T-cell (primary cell): Measurements from ENCODE around the gene GABARAP. TPM values are rescaled to one million over a fixed set of nuclear protein-coding genes. Genes with fewer than 3 reads are reported as not detected.
"Not testable (repeated sequence)": the region's sequence is repeated elsewhere in the genome, so short reads cannot be mapped to it uniquely, and the experiment has no call there.

Source experiments
- ATAC-seq, 4 experiments: fragments of 200-7000 bp in 3 of 4; fragments of 150-1000 bp in 1 of 4; cut with Tn5 transposase; replicated peaks in 1 of 4; 1 replicate in 3 of 4; 2 replicates in 1 of 4; pipeline ENCODE4 v1.10.0; 2021; ENCODE audit warnings: moderate library complexity in 3 of 4, mild to moderate bottlenecking in 2 of 4, moderate number of reproducible peaks in 1 of 4
- CTCF ChIA-PET, 2 donors: fragments of 300-600 bp; sonication (Branson Sonifier 250); formaldehyde crosslinking; loops; one replicate each; lab custom pipeline; 2022; ENCODE audit warnings: antibody characterized with exemption in 2 of 2; lab: Charles Lee
- POLR2A ChIA-PET, 2 donors: fragments of 300-600 bp; sonication (Branson Sonifier 250); formaldehyde crosslinking; loops; one replicate each; lab custom pipeline; 2022; ENCODE audit warnings: antibody characterized with exemption in 2 of 2; lab: Charles Lee
- DNase-seq, 35 experiments: peaks; one replicate each; pipeline versions ENCODE4 v3.0.0 to v3.0.0-alpha.2; 2013 to 2023
- H3K27ac ChIP-seq: one replicate; pipeline ENCODE4 v1.5.1; 2013; ENCODE audit warnings: low read length
- H3K27me3 ChIP-seq, 2 experiments: replicated peaks in 1 of 2; 1 replicate in 1 of 2; 2 replicates in 1 of 2; pipeline versions ENCODE4 v1.6.1 to v1.7.0; 2013; ENCODE audit warnings: low read length in 1 of 2, mixed read lengths in 1 of 2; ENCODE audit not compliant: control insufficient read depth in 2 of 2, insufficient read depth in 2 of 2; ENCODE audit errors: extremely low read depth in 1 of 2
- H3K36me3 ChIP-seq, 2 donors: 1 replicate in 1 of 2; 2 replicates in 1 of 2; pipeline versions ENCODE4 v1.6.1 to v1.7.0; 2013; ENCODE audit warnings: low read length in 1 of 2; ENCODE audit not compliant: control insufficient read depth in 2 of 2, insufficient read depth in 1 of 2; ENCODE audit errors: extremely low read depth in 1 of 2
- H3K4me1 ChIP-seq, 2 experiments: 1 replicate in 1 of 2; 2 replicates in 1 of 2; pipeline versions ENCODE4 v1.6.1 to v1.7.0; 2013; ENCODE audit warnings: low read length in 2 of 2, mixed read lengths in 1 of 2; ENCODE audit not compliant: insufficient read depth in 2 of 2, control insufficient read depth in 1 of 2; ENCODE audit errors: extremely low read depth in 1 of 2
- H3K4me3 ChIP-seq, 2 donors: 1 replicate in 1 of 2; 2 replicates in 1 of 2; pipeline versions ENCODE4 v1.5.1 to v1.7.0; 2013; ENCODE audit warnings: mild to moderate bottlenecking in 2 of 2, low read length in 1 of 2, moderate library complexity in 1 of 2; ENCODE audit not compliant: control insufficient read depth in 1 of 2; ENCODE audit errors: extremely low read depth in 1 of 2
- H3K9me3 ChIP-seq: 2 replicates; pipeline ENCODE4 v1.7.0; 2013
- H3K27ac Mint-ChIP-seq, 2 donors: one replicate each; pipeline ENCODE4 v1.8.0; 2020 to 2021; ENCODE audit warnings: mild to moderate bottlenecking in 2 of 2, mixed read lengths in 2 of 2
- H3K27me3 Mint-ChIP-seq, 2 donors: one replicate each; pipeline ENCODE4 v1.8.0; 2021 to 2022; ENCODE audit warnings: mixed read lengths in 2 of 2
- H3K36me3 Mint-ChIP-seq: one replicate; pipeline ENCODE4 v1.8.0; 2021; ENCODE audit warnings: mixed read lengths
- H3K4me1 Mint-ChIP-seq, 3 donors: one replicate each; pipeline ENCODE4 v1.8.0; 2020 to 2022; ENCODE audit warnings: mixed read lengths in 3 of 3, mild to moderate bottlenecking in 1 of 3
- H3K4me3 Mint-ChIP-seq, 3 donors: one replicate each; pipeline ENCODE4 v1.8.0; 2020 to 2022; ENCODE audit warnings: mild to moderate bottlenecking in 3 of 3, mixed read lengths in 3 of 3, moderate library complexity in 3 of 3
- H3K9me3 Mint-ChIP-seq, 3 donors: one replicate each; pipeline ENCODE4 v1.8.0; 2020 to 2022; ENCODE audit warnings: mixed read lengths in 3 of 3
- WGBS: methylation state at CpG from one replicate; pipeline ENCODE4 v1.1.5; 2013; ENCODE audit warnings: missing lambda C conversion rate; ENCODE audit not compliant: insufficient coverage; 5-methylcytosine and 5-hydroxymethylcytosine counted together
- total RNA-seq, 35 experiments: library from RNA in 6 of 35; stranded (reverse) in 6 of 35; fragments of 120-200 nt in 1 of 35; gene quantifications; one replicate each; pipeline versions ENCODE4 v1.2.1 to v1.2.4 and lab custom pipeline; 2013 to 2026

Gene GABARAP
- total RNA-seq, 5 donors from 2014 or later (not counting 1 experiment from before 2014, with no cell fraction given) = 197 to 278 (median 276) TPM

DNA sequence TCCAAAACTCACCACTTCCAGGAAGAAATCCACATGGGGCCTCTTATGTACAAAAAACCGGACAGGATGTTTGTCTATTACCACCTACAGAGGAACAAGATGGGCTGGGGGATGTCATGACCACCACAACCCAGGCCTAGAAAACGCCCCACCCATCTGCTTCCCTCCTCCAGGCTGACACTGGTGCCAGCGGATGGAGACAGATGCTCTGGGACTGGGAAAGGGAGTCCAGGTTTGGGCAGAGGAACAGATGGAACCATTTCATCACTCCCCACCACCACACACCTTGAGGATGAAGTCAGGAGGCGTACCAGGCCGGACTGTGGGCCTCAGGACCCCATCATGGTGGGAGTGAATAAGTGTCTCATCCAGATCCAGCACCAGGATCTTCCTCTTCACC lies 4.5 kb upstream of the GABARAP start:
- no CpG with 5 or more reads among the region's 5 CpGs for WGBS
- DNase-seq (no peak), ATAC-seq (no peak)
- peaks cover 17% of the 10 kb centered on the region for H3K36me3 Mint-ChIP-seq
- Histone ChIP-seq H3K27ac (no peak overlapping the region), H3K27me3 (no peaks in the 10 kb centered on the region), H3K36me3 (peaks cover 0 to 27% of the 10 kb centered on the region in 2 donors), H3K4me3 (no peak overlapping the region), H3K4me1 (peaks cover 14 to 44% of the 10 kb centered on the region in 2 experiments), H3K9me3 (no peaks in the 10 kb centered on the region)
- H3K9me3 Mint-ChIP-seq = no peaks in the 10 kb centered on the region
- peaks cover 0 to 2% of the 10 kb centered on the region in 2 donors for H3K27me3 Mint-ChIP-seq
- CTCF ChIA-PET = no interaction called here
- POLR2A ChIA-PET = no interaction called here
- H3K27ac Mint-ChIP-seq = no peak overlapping the region
- H3K4me3 Mint-ChIP-seq = no peak overlapping the region
- H3K4me1 Mint-ChIP-seq = peaks cover 45 to 51% (median 46%) of the 10 kb centered on the region in 3 donors

DNA sequence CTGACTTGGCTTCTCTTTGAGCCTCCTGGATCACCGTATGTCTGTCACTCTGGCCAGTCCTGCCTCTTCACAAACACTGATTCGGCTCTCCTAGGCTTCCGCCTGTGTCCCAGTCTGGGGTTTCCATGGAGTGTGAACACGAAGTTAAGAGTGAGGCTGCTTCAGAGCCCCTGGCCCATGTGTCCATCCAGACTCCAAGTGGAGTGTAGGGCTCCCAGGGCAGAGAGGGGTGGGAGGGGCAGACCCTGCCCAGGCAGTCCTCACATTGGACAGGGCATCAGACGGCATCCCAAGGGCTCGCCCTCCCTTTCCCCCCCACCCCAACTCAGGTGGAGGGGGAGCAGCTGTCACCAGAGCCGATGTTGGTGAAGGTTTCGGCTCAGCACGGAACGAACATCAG lies 1.6 kb upstream of the GABARAP start:
- H3K27me3 Mint-ChIP-seq, H3K27ac ChIP-seq, H3K9me3 Mint-ChIP-seq, H3K27me3 ChIP-seq, H3K4me3 ChIP-seq, DNase-seq, ATAC-seq, H3K9me3 ChIP-seq, H3K27ac Mint-ChIP-seq, POLR2A ChIA-PET: not testable (repeated sequence)
- H3K36me3 ChIP-seq = peaks cover 0 to 39% of the 10 kb centered on the region in 2 donors
- Mint-ChIP-seq H3K4me3 (peak overlapping the region in 2 of 3 donors; percentile 47 to 99), H3K4me1 (peaks cover 46 to 51% (median 46%) of the 10 kb centered on the region in 3 donors), H3K36me3 (peaks cover 29% of the 10 kb centered on the region)
- peaks cover 16 to 43% of the 10 kb centered on the region in 2 experiments for H3K4me1 ChIP-seq
- WGBS = 100% methylated on average over 3 of the region's 10 CpGs
- CTCF ChIA-PET = interaction anchor here in 1 of 2 donors (0.6 to 0.9 kb wide), 3 partner anchors 10 to 670 kb away, joined by 3 to 4 read pairs (median 3); no protein-coding TSS in a partner anchor

DNA sequence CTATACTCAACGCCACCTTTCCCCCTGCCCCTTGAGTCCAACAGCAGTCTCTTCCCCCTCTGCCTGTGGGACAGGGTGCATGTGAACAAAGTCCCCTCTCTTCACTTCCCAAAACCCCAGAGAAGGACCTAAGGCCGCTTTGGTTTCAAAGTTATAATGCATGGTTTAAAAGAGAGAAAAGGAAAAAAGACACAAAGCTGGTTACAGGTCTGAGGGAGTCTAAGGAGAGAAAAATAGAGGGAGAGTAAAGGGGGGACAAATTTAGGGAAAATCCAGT lies 1.1 kb upstream of the GABARAP start:
- 100% methylated on average over 1 of the region's 2 CpGs for WGBS
- DNase-seq (no peak), ATAC-seq (no peak)
- peaks cover 0 to 2% of the 10 kb centered on the region in 2 donors for H3K27me3 Mint-ChIP-seq
- H3K4me3 Mint-ChIP-seq = peak overlapping the region; percentile 97 to 99 (median 98)
- peaks cover 29% of the 10 kb centered on the region for H3K36me3 Mint-ChIP-seq
- ChIA-PET POLR2A (no interaction called here), CTCF (interaction anchor here in 1 of 2 donors (0.6 to 2.3 kb wide), 5 partner anchors 11 to 670 kb away, joined by 3 to 12 read pairs (median 4); partner anchors contain the start of gene TMEM102)
- no peaks in the 10 kb centered on the region for H3K27me3 ChIP-seq
- H3K36me3 ChIP-seq = peaks cover 0 to 39% of the 10 kb centered on the region in 2 donors
- peak overlapping the region; percentile 87 for H3K27ac ChIP-seq
- no peaks in the 10 kb centered on the region for H3K9me3 Mint-ChIP-seq
- H3K4me3 ChIP-seq = peak overlapping the region; percentile 89 to 96
- no peaks in the 10 kb centered on the region for H3K9me3 ChIP-seq
- peaks cover 13 to 39% of the 10 kb centered on the region in 2 experiments for H3K4me1 ChIP-seq
- peaks cover 42 to 46% (median 42%) of the 10 kb centered on the region in 3 donors for H3K4me1 Mint-ChIP-seq
- H3K27ac Mint-ChIP-seq = peak overlapping the region; percentile 99 to 100

DNA sequence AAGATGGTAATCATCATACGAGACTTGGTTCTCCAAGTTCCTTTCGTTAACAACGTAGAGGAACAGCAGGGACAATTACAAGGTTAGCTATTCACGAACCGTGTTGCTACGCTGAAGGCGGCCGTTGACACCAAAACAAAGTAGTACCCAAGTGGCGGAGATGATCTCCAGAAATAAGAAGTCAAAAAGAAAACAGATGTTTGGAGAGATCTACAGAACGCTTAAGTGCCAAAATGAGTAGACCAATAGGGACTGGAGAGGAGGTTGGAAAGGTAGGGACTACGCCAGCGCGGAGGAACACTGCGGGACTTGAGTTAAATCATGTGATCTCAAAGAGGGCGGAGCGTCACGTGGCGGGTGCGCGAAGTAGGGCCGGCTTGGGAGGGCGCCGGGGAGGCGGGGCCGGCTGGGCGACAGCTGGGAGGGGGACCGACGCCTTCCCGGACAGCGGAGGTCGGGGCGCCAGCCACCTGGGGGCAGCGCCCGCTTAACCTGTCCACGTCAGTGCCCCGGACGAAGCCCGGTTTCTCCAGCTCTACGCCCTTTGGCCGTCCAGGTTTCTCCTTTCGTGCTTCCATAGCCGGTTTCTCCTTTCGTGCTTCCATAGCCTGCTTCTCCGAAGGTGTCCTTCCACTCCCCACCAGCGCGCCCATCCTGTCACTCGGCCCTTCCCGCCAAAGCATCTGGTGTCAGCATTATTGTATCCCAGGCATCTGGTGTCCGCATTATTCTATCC lies 636 bp upstream of the GABARAP start:
- WGBS = 3% methylated on average over 49 of the region's 49 CpGs
- H3K4me3 Mint-ChIP-seq = peak overlapping the region; percentile 97 to 99 (median 98)
- Histone ChIP-seq H3K9me3 (no peaks in the 10 kb centered on the region), H3K36me3 (peaks cover 0 to 39% of the 10 kb centered on the region in 2 donors), H3K27ac (peak overlapping the region; percentile 87), H3K27me3 (no peaks in the 10 kb centered on the region), H3K4me1 (peaks cover 13 to 37% of the 10 kb centered on the region in 2 experiments), H3K4me3 (peak overlapping the region; percentile 89 to 96)
- POLR2A ChIA-PET = interaction anchor here (0.6 to 0.9 kb wide), 3 partner anchors 8 to 27 kb away, joined by 3 to 4 read pairs (median 3); partner anchors contain the start of gene DVL2 (in 1 of the 2)
- no peaks in the 10 kb centered on the region for H3K9me3 Mint-ChIP-seq
- CTCF ChIA-PET = interaction anchor here in 1 of 2 donors (0.6 to 2.3 kb wide), 13 partner anchors 8 to 956 kb away, joined by 3 to 12 read pairs (median 4); partner anchors contain the start of genes ACADVL, CTDNEP1, DLG4 and ELP5
- peak overlapping the region; percentile 99 to 100 for H3K27ac Mint-ChIP-seq
- ATAC-seq = peak; percentile 45 to 51 (median 49)
- H3K4me1 Mint-ChIP-seq = peaks cover 41 to 46% (median 42%) of the 10 kb centered on the region in 3 donors
- peak; percentile 83 to 97 (median 91) for DNase-seq
- H3K27me3 Mint-ChIP-seq = peaks cover 0 to 2% of the 10 kb centered on the region in 2 donors
- peaks cover 29% of the 10 kb centered on the region for H3K36me3 Mint-ChIP-seq

DNA sequence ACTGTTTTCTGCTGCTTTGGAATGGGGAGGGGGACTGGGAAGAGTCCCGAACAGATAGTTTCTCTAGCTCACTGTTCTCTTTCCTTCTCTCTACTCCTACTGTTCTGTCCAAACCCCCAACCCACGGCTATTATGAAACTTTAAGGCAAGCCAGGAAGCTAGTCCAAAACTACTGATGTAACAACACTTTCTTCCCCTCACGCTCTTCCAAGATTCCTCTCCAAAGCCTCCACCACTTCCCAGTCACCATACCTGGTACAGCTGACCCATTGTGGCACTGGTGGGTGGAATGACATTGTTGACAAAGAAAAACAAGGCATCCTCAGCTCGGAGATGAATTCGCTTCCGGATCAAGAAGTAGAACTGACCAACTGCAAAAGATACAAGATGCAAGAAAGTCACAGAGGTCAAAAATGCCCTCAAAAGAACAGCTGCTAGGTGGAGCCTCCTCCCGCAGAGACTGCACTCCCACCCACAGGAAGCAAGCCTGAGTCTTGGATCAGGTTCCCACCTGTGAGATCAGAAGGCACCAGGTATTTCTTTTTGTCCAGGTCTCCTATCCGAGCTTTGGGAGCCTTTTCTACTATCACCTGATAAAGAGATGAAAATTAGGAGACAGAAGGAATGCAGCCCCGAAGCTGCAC lies 1.0 kb downstream of the GABARAP start:
- 72% methylated on average over 5 of the region's 9 CpGs for WGBS
- Mint-ChIP-seq H3K9me3 (no peaks in the 10 kb centered on the region), H3K4me1 (peaks cover 44 to 54% (median 45%) of the 10 kb centered on the region in 3 donors), H3K27me3 (peaks cover 0 to 2% of the 10 kb centered on the region in 2 donors), H3K4me3 (peak overlapping the region; percentile 97 to 99 (median 98)), H3K36me3 (peaks cover 30% of the 10 kb centered on the region), H3K27ac (peak overlapping the region; percentile 99 to 100)
- ChIA-PET POLR2A (interaction anchor here in 1 of 2 donors (0.5 kb wide), 1 partner anchor 27 kb away, joined by 4 read pairs; no protein-coding TSS in a partner anchor), CTCF (interaction anchor here in 1 of 2 donors (1.8 to 2.3 kb wide), 4 partner anchors 10 to 27 kb away, joined by 5 to 12 read pairs (median 10); partner anchors contain the start of genes ACADVL, CTDNEP1, DLG4 and ELP5)
- no peaks in the 10 kb centered on the region for H3K9me3 ChIP-seq
- H3K27ac ChIP-seq = peak overlapping the region; percentile 87
- ATAC-seq (no peak), DNase-seq (no peak)
- peaks cover 0 to 39% of the 10 kb centered on the region in 2 donors for H3K36me3 ChIP-seq
- H3K4me1 ChIP-seq = peaks cover 13 to 46% of the 10 kb centered on the region in 2 experiments
- no peaks in the 10 kb centered on the region for H3K27me3 ChIP-seq
- H3K4me3 ChIP-seq = peak overlapping the region; percentile 89 to 96

DNA sequence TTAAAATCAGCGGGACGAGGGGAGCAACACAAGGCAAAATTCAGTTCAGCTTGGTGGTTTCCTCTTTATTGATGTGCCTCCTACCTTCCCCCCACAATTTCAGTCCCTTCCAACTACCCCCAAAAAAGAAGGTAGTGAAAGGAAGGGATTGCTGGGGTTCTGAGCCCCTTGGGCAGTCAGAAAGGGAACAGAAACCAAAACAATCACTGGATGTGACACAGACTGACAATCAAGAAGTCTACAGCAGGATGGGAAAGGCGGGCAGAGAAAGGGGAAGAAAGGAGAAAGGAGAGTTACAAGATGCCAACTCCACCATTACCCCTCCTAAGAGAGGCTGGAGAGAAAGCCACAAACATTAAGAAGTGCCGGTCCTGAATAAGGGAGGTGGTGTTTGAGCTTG lies 1.9 kb downstream of the GABARAP start:
- peaks cover 15 to 53% of the 10 kb centered on the region in 2 experiments for H3K4me1 ChIP-seq
- Mint-ChIP-seq H3K27me3 (peaks cover 0 to 2% of the 10 kb centered on the region in 2 donors), H3K36me3 (peaks cover 32% of the 10 kb centered on the region), H3K9me3 (no peaks in the 10 kb centered on the region), H3K4me3 (peak overlapping the region; percentile 97 to 99 (median 98)), H3K27ac (peak overlapping the region; percentile 77 to 80), H3K4me1 (peaks cover 51 to 59% (median 53%) of the 10 kb centered on the region in 3 donors)
- no CpG with 5 or more reads among the region's 4 CpGs for WGBS
- H3K27ac ChIP-seq = no peak overlapping the region
- H3K9me3 ChIP-seq = no peaks in the 10 kb centered on the region
- no peaks in the 10 kb centered on the region for H3K27me3 ChIP-seq
- CTCF ChIA-PET = interaction anchor here in 1 of 2 donors (1.8 kb wide), 1 partner anchor 26 kb away, joined by 5 read pairs; no protein-coding TSS in a partner anchor
- POLR2A ChIA-PET = no interaction called here
- peaks cover 0 to 39% of the 10 kb centered on the region in 2 donors for H3K36me3 ChIP-seq
- H3K4me3 ChIP-seq = no peak overlapping the region
- no peak for ATAC-seq
- no peak for DNase-seq
